Stimulated activated CD8-positive, alpha-beta memory T cell treated with anti-CD3 and anti-CD28 coated beads, Interleukin-15, amount 100 ng/mL, for 1 hour (primary cell): ENCODE measurements around the gene PTPN6.

Experiments used
- DNase-seq: peaks from one replicate; pipeline ENCODE4 v3.0.0-alpha.2; 2020; ENCODE audit warnings: low read depth

PTPN6 gene

GRCh38 chr12:6956021-6956727, 5.0 kb downstream of the PTPN6 start:
- DNase-seq = no peak

- DNase-seq = no peak
Measured at GRCh38 chr12:6957151-6957701, 6.1 kb downstream of the PTPN6 start.

- no peak for DNase-seq
Measured at GRCh38 chr12:6957741-6958608, 6.8 kb downstream of the PTPN6 start.

GRCh38 chr12:6958609-6959057, 7.5 kb downstream of the PTPN6 start:
- no peak for DNase-seq

GRCh38 chr12:6959058-6959804, 8.1 kb downstream of the PTPN6 start:
- no peak for DNase-seq

GRCh38 chr12:6959805-6960592, 8.8 kb downstream of the PTPN6 start:
- DNase-seq = no peak

- no peak for DNase-seq
Measured at GRCh38 chr12:6960593-6961277, 9.6 kb downstream of the PTPN6 start.

GRCh38 chr12:6961278-6961694, 10.1 kb downstream of the PTPN6 start:
- DNase-seq = peak; percentile 73

GRCh38 chr12:6961695-6962284, 10.6 kb downstream of the PTPN6 start:
- DNase-seq = no peak

- DNase-seq = no peak
Measured at GRCh38 chr12:6962285-6963015, 11.3 kb downstream of the PTPN6 start.

GRCh38 chr12:6963016-6963731, 12.0 kb downstream of the PTPN6 start:
- no peak for DNase-seq

- DNase-seq = no peak
Measured at GRCh38 chr12:6963791-6964413, 12.7 kb downstream of the PTPN6 start.

GRCh38 chr12:6964605-6965025, 13.5 kb downstream of the PTPN6 start:
- DNase-seq = no peak

GRCh38 chr12:6965026-6965661, 14.0 kb downstream of the PTPN6 start:
- peak; percentile 84 for DNase-seq

- no peak for DNase-seq
Measured at GRCh38 chr12:6965714-6966113, 14.6 kb downstream of the PTPN6 start.

GRCh38 chr12:6966351-6966750, 15.2 kb downstream of the PTPN6 start:
- DNase-seq = no peak

GRCh38 chr12:6967651-6968100, 16.5 kb downstream of the PTPN6 start:
- DNase-seq = no peak

GRCh38 chr12:6968426-6968825, 17.3 kb downstream of the PTPN6 start:
- no peak for DNase-seq
